Measurements from ENCODE around the gene ABCD3. TPM values are rescaled to one million over a fixed set of nuclear protein-coding genes. Genes with fewer than 3 reads are reported as not detected.
A peak's percentile ranks its signal among the peaks of the same experiment; 100 is the strongest.

The ABCD3 gene
- total and polyA plus RNA-seq, 2 of the 13 experiments (the other 11 are each of a cell fraction or from before 2014, with no cell fraction given) = 27.5 to 166 TPM

DNA sequence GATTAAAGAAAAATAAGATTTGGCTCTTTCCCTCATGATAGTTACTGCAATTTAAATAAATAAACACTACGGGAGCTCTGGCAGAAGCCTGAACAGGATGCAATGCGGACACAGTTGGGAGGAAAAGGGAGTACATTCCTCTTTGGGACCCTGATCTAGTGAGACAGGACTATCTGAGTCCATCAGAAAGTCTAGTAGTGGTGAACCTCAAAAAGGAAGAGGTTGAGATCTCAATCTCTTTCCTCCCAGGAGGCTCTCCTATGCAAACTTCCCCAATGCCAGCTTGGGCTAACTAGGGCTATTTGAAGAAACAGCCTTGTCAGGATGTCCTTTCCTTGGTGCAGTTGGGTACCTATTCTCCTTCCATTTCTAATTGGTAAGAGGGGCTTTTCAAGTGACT is 4.9 kb upstream of the ABCD3 start:
- Histone ChIP-seq H3K27me3 (ENCODE audit: control insufficient read depth in 1 of 2, insufficient read depth in 2 of 2, low read length in 2 of 2) (no peaks in the 10 kb centered on the region), H3K4me2 (ENCODE audit: low read depth, low read length) (no peak overlapping the region), H3K79me2 (ENCODE audit: insufficient read depth, low read length) (peaks cover under 1% of the 10 kb centered on the region), H3K4me1 (ENCODE audit: insufficient read depth, low read length) (peaks cover 32% of the 10 kb centered on the region), H3K27ac (ENCODE audit: extremely low read length, insufficient read depth, low read length) (no peak overlapping the region), H4K20me1 (ENCODE audit: insufficient read depth, low read length) (no peaks in the 10 kb centered on the region; the same call in 1 of the 2 replicates), H2AFZ (ENCODE audit: low read length) (no peak overlapping the region), H3K36me3 (replicated peaks in 1 of 2; ENCODE audit: control insufficient read depth in 1 of 2, insufficient read depth in 2 of 2, low read length in 2 of 2) (no peaks in the 10 kb centered on the region), H3K4me3 (replicated peaks in 1 of 3; ENCODE audit: insufficient read depth in 1 of 3, low read depth in 2 of 3, low read length in 3 of 3) (no peak overlapping the region), H3K9ac (ENCODE audit: insufficient read depth, low read depth, low read length) (no peak overlapping the region), H3K9me3 (ENCODE audit: low read length) (no peaks in the 10 kb centered on the region)
- WGBS (ENCODE audit: low lambda C conversion rate) = 94% methylated on average over 2 of the region's 2 CpGs
- ATAC-seq (no peak), DNase-seq (ENCODE audit: low spot score) (no peak), FAIRE-seq (no peak)
- TF ChIP-seq HHEX (CRISPR knock-in tag; IDR thresholded peaks at IDR 0.05) (no peak), ZNF225 (CRISPR knock-in tag; IDR thresholded peaks at IDR 0.05) (no peak), MYC (CRISPR knock-in tag; IDR thresholded peaks at IDR 0.05; ENCODE audit: borderline replicate concordance) (no peak), ZMAT5 (CRISPR knock-in tag; IDR thresholded peaks at IDR 0.05; ENCODE audit: borderline replicate concordance, low read depth) (no peak), MIXL1 (CRISPR knock-in tag; IDR thresholded peaks at IDR 0.05) (no peak)
- in situ Hi-C loops (cut with HindIII; ENCODE audit: extremely low pct_ligation_motif_present, low pct_unique_long_range_greater_than_20kb) (no loop called here), intact Hi-C loops (cut with micrococcal nuclease; ENCODE audit: unreplicated experiment) (no loop called here)
- ChIA-PET CTCF (ENCODE audit: low intra/inter-chr PET ratio, low total read pairs) (no interaction called here), POLR2A (no interaction called here)
- BruUV-seq (replicated peaks) = no TSS peak

DNA sequence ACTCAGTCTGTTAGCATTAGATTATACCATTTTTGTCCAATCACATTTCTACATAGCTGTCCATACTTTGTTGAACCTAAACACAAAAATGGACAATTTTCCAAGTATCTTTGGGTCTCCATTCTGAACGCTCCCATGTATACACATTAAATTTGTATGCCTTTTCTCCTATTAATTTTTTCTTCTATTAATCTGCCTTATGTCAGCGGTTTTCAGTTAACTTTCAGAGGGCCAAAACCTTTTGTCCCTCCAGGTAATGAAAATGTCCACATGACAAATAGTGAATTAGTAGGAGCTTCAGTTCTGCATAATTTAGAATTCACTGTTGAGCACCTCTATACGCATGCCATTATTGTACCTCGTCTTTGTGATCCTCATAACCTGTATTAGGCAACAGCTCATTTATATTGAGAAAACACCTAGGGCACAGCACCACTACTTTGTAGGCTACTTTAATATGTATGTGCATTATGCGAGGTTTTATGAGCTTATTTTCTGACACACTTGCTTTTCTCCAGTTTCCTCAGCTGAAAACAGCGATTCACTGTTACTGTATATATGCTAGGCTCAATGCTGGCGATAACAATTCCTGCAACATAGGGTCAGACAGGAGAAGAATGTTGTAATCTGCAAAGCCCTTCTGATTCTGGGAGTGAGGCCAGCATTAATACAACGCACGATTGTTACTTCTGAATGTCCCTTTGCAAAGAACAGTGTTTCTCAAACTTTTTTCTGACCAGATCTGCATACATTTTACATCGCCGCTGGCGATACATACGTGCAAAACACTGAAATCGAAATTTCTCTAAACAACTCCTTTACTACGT is 1.1 kb upstream of the ABCD3 start:
- 12% methylated on average over 15 of the region's 15 CpGs for WGBS (ENCODE audit: low lambda C conversion rate)
- H4K20me1 ChIP-seq (ENCODE audit: insufficient read depth, low read length) = peaks cover 28% of the 10 kb centered on the region
- peak overlapping the region; percentile 93 for H3K9ac ChIP-seq (ENCODE audit: insufficient read depth, low read depth, low read length)
- peak overlapping the region; percentile 66 to 83 (median 76) for H3K4me3 ChIP-seq (replicated peaks in 1 of 3; ENCODE audit: insufficient read depth in 1 of 3, low read depth in 2 of 3, low read length in 3 of 3)
- DNase-seq (ENCODE audit: low spot score) = peak; percentile 91
- H3K36me3 ChIP-seq (replicated peaks in 1 of 2; ENCODE audit: control insufficient read depth in 1 of 2, insufficient read depth in 2 of 2, low read length in 2 of 2) = no peaks in the 10 kb centered on the region
- peak; percentile 54 for FAIRE-seq
- H3K4me2 ChIP-seq (ENCODE audit: low read depth, low read length) = peak overlapping the region; percentile 95
- in situ Hi-C loops (cut with HindIII; ENCODE audit: extremely low pct_ligation_motif_present, low pct_unique_long_range_greater_than_20kb) = no loop called here
- H3K27ac ChIP-seq (ENCODE audit: extremely low read length, insufficient read depth, low read length) = peak overlapping the region; percentile 99
- H2AFZ ChIP-seq (ENCODE audit: low read length) = peak overlapping the region; percentile 74
- intact Hi-C loops (cut with micrococcal nuclease; ENCODE audit: unreplicated experiment) = loop anchor here (1.0 kb wide), 1 partner anchor 33 kb away; no protein-coding TSS in a partner anchor
- H3K79me2 ChIP-seq (ENCODE audit: insufficient read depth, low read length) = peaks cover 39% of the 10 kb centered on the region
- H3K27me3 ChIP-seq (ENCODE audit: control insufficient read depth in 1 of 2, insufficient read depth in 2 of 2, low read length in 2 of 2) = no peaks in the 10 kb centered on the region; a peak in 1 of 5 replicates
- H3K9me3 ChIP-seq (ENCODE audit: low read length) = no peaks in the 10 kb centered on the region
- CTCF ChIA-PET (ENCODE audit: low intra/inter-chr PET ratio, low total read pairs) = no interaction called here
- POLR2A ChIA-PET = interaction anchor here (0.5 to 5.0 kb wide), 18 partner anchors 9 to 571 kb away, joined by 3 to 61 read pairs (median 4); no protein-coding TSS in a partner anchor
- ATAC-seq = peak; percentile 76
- H3K4me1 ChIP-seq (ENCODE audit: insufficient read depth, low read length) = peaks cover 47% of the 10 kb centered on the region
- BruUV-seq (replicated peaks) = no TSS peak
- TF ChIP-seq SOX13 (IDR thresholded peaks at IDR 0.05) (no peak), SOX13 (CRISPR knock-in tag; conservative IDR thresholded peaks at IDR 0.05 in 1 of 2, IDR thresholded peaks at IDR 0.05 in 1 of 2) (peak in 1 of 2 experiments; percentile 44; a peak in 1 of 4 replicates), THAP9 (CRISPR knock-in tag; IDR thresholded peaks at IDR 0.05; ENCODE audit: borderline replicate concordance) (no peak)
- TF ChIP-seq, protein P1, sequence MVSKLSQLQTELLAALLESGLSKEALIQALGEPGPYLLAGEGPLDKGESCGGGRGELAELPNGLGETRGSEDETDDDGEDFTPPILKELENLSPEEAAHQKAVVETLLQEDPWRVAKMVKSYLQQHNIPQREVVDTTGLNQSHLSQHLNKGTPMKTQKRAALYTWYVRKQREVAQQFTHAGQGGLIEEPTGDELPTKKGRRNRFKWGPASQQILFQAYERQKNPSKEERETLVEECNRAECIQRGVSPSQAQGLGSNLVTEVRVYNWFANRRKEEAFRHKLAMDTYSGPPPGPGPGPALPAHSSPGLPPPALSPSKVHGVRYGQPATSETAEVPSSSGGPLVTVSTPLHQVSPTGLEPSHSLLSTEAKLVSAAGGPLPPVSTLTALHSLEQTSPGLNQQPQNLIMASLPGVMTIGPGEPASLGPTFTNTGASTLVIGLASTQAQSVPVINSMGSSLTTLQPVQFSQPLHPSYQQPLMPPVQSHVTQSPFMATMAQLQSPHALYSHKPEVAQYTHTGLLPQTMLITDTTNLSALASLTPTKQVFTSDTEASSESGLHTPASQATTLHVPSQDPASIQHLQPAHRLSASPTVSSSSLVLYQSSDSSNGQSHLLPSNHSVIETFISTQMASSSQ (IDR thresholded peaks at IDR 0.05; ENCODE audit: low read depth) = no peak
- TF ChIP-seq, protein P1 (CRISPR knock-in tag; IDR thresholded peaks at IDR 0.05; ENCODE audit: borderline replicate concordance) = no peak

Measured in HepG2 (cell line).